ENCODE results near the gene PCGF6. TPM values are rescaled to one million over a fixed set of nuclear protein-coding genes. Genes with fewer than 3 reads are reported as not detected.
A peak's percentile ranks its signal among the peaks of the same experiment; 100 is the strongest.
"Not testable (repeated sequence)": the region's sequence is repeated elsewhere in the genome, so short reads cannot be mapped to it uniquely, and the experiment has no call there.

The PCGF6 gene
- total and polyA plus RNA-seq, 10 donors = 6.0 to 11.3 (median 8.6) TPM

GRCh38 chr10:103374263-103374662 is 23.3 kb upstream of the PCGF6 start:
- no peaks in the 10 kb centered on the region for H3K9me3 ChIP-seq
- no peak for DNase-seq
- 83 to 95% (median 91%) methylated on average over 5 of the region's 5 CpGs for WGBS, 5 donors
- no peak for TF ChIP-seq POLR2A (IDR thresholded peaks at IDR 0.05)
- no peak for TF ChIP-seq POLR2AphosphoS5 (IDR thresholded peaks at IDR 0.05)
- TF ChIP-seq, protein P1, sequence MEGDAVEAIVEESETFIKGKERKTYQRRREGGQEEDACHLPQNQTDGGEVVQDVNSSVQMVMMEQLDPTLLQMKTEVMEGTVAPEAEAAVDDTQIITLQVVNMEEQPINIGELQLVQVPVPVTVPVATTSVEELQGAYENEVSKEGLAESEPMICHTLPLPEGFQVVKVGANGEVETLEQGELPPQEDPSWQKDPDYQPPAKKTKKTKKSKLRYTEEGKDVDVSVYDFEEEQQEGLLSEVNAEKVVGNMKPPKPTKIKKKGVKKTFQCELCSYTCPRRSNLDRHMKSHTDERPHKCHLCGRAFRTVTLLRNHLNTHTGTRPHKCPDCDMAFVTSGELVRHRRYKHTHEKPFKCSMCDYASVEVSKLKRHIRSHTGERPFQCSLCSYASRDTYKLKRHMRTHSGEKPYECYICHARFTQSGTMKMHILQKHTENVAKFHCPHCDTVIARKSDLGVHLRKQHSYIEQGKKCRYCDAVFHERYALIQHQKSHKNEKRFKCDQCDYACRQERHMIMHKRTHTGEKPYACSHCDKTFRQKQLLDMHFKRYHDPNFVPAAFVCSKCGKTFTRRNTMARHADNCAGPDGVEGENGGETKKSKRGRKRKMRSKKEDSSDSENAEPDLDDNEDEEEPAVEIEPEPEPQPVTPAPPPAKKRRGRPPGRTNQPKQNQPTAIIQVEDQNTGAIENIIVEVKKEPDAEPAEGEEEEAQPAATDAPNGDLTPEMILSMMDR (IDR thresholded peaks at IDR 0.05 in 8 of 11, conservative IDR thresholded peaks at IDR 0.05 in 3 of 11) = no peak
- no peak overlapping the region for H3K27ac ChIP-seq
- no peaks in the 10 kb centered on the region for H3K27me3 ChIP-seq (replicated peaks in 1 of 7)
- no peak overlapping the region for H3K4me3 ChIP-seq
- H3K4me1 ChIP-seq = peaks cover 4 to 23% (median 9%) of the 10 kb centered on the region in 6 donors
- H3K36me3 ChIP-seq = peaks cover 0 to 63% (median 47%) of the 10 kb centered on the region in 6 donors
- intact Hi-C loops (cut with DNase I; ENCODE audit: low total_unique reads) = no loop called here

GRCh38 chr10:103373544-103373943 is 22.6 kb upstream of the PCGF6 start:
- TF ChIP-seq POLR2A (IDR thresholded peaks at IDR 0.05) (no peak), POLR2AphosphoS5 (IDR thresholded peaks at IDR 0.05) (no peak)
- TF ChIP-seq, protein P1 (IDR thresholded peaks at IDR 0.05 in 8 of 11, conservative IDR thresholded peaks at IDR 0.05 in 3 of 11) = no peak
- Histone ChIP-seq H3K36me3 (peaks cover 0 to 56% (median 41%) of the 10 kb centered on the region in 6 donors), H3K27me3 (replicated peaks in 1 of 7) (no peaks in the 10 kb centered on the region), H3K4me3 (no peak overlapping the region), H3K9me3 (no peaks in the 10 kb centered on the region), H3K4me1 (peaks cover 9 to 31% (median 15%) of the 10 kb centered on the region in 6 donors), H3K27ac (no peak overlapping the region)
- no peak for DNase-seq
- 76 to 82% (median 80%) methylated on average over 3 of the region's 3 CpGs for WGBS, 5 donors
- intact Hi-C loops (cut with DNase I; ENCODE audit: low total_unique reads) = no loop called here

DNA sequence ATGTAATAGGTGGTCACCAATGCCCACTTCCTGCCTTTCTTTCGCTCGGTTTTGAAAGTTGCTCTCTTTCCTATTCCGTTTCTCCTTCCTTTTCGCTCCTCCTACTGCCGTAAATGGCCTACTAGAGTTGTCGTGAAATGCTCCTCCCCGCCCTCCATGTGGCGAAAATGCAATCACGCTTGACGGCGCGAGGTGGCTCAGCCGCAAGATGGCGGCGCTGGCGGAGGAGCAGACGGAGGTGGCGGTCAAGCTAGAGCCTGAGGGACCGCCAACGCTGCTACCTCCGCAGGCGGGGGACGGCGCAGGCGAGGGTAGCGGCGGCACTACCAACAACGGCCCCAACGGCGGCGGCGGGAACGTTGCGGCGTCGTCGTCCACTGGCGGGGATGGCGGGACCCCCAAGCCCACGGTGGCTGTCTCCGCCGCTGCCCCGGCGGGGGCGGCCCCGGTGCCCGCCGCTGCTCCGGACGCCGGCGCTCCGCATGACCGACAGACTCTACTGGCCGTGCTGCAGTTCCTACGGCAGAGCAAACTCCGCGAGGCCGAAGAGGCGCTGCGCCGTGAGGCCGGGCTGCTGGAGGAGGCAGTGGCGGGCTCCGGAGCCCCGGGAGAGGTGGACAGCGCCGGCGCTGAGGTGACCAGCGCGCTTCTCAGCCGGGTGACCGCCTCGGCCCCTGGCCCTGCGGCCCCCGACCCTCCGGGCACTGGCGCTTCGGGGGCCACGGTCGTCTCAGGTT is 17.0 kb upstream of the PCGF6 start, which contains the start of gene TAF5:
Gene TAF5 (plus strand): TSS at position 195 of the 737 bp plus-strand sequence. CDS start 14 bp downstream, at position 209.
- H3K36me3 ChIP-seq = peaks cover 0 to 3% (median 0%) of the 10 kb centered on the region in 6 donors
- no peaks in the 10 kb centered on the region for H3K9me3 ChIP-seq
- 0 to 1% (median 0%) methylated on average over 36 to 81 of the region's 81 CpGs for WGBS, 5 donors
- H3K4me3 ChIP-seq = peak within 1 kb of the TSS; percentile 87 to 100 (median 100)
- intact Hi-C loops (cut with DNase I; ENCODE audit: low total_unique reads) = no loop called here
- TF ChIP-seq POLR2AphosphoS5 (IDR thresholded peaks at IDR 0.05) = peak; percentile 97 to 99 (median 99)
- TF ChIP-seq, protein P1 (IDR thresholded peaks at IDR 0.05 in 8 of 11, conservative IDR thresholded peaks at IDR 0.05 in 3 of 11) = peak in 3 of 11 experiments; percentile 27 to 47 (median 42)
- TF ChIP-seq POLR2A (IDR thresholded peaks at IDR 0.05) = peak in 2 of 3 donors; percentile 74 to 92
- peak; percentile 97 for DNase-seq
- H3K27me3 ChIP-seq (replicated peaks in 1 of 7) = no peaks in the 10 kb centered on the region
- peaks cover 9 to 39% (median 17%) of the 10 kb centered on the region in 6 donors for H3K4me1 ChIP-seq
- peak within 1 kb of the TSS; percentile 86 to 95 (median 94) for H3K27ac ChIP-seq

GRCh38 chr10:103367379-103367781 is 16.4 kb upstream of the PCGF6 start:
- Histone ChIP-seq H3K27me3 (replicated peaks in 1 of 7) (no peaks in the 10 kb centered on the region), H3K36me3 (no peaks in the 10 kb centered on the region), H3K9me3 (no peaks in the 10 kb centered on the region), H3K27ac (peak overlapping the region; percentile 86 to 95 (median 94)), H3K4me3 (peak overlapping the region; percentile 87 to 100 (median 100)), H3K4me1 (peaks cover 9 to 39% (median 17%) of the 10 kb centered on the region in 6 donors)
- 45 to 64% (median 60%) methylated on average over 10 of the region's 10 CpGs for WGBS, 5 donors
- intact Hi-C loops (cut with DNase I; ENCODE audit: low total_unique reads) = no loop called here
- DNase-seq = no peak
- no peak for TF ChIP-seq POLR2A (IDR thresholded peaks at IDR 0.05)
- TF ChIP-seq, protein P1 (IDR thresholded peaks at IDR 0.05 in 8 of 11, conservative IDR thresholded peaks at IDR 0.05 in 3 of 11) = no peak
- no peak for TF ChIP-seq POLR2AphosphoS5 (IDR thresholded peaks at IDR 0.05)

- 92 to 98% (median 95%) methylated on average over 9 of the region's 9 CpGs for WGBS, 5 donors
- H3K9me3 ChIP-seq; H3K4me1 ChIP-seq; intact Hi-C loops (cut with DNase I; ENCODE audit: low total_unique reads); H3K4me3 ChIP-seq; H3K36me3 ChIP-seq; H3K27me3 ChIP-seq (replicated peaks in 1 of 7); H3K27ac ChIP-seq: not testable (repeated sequence)
- DNase-seq = peak; percentile 28
Observed at GRCh38 chr10:103360791-103361190, 9.9 kb upstream of the PCGF6 start.

- WGBS, 5 donors = 94 to 95% (median 94%) methylated on average over 4 of the region's 4 CpGs
- H3K9me3 ChIP-seq; H3K27me3 ChIP-seq (replicated peaks in 1 of 7); DNase-seq; H3K4me3 ChIP-seq; intact Hi-C loops (cut with DNase I; ENCODE audit: low total_unique reads); H3K36me3 ChIP-seq; H3K27ac ChIP-seq; H3K4me1 ChIP-seq: not testable (repeated sequence)
Observed at GRCh38 chr10:103359493-103359892, 8.6 kb upstream of the PCGF6 start.
